ENCODE data around the gene GIMAP8.

Gene GIMAP8

DNA sequence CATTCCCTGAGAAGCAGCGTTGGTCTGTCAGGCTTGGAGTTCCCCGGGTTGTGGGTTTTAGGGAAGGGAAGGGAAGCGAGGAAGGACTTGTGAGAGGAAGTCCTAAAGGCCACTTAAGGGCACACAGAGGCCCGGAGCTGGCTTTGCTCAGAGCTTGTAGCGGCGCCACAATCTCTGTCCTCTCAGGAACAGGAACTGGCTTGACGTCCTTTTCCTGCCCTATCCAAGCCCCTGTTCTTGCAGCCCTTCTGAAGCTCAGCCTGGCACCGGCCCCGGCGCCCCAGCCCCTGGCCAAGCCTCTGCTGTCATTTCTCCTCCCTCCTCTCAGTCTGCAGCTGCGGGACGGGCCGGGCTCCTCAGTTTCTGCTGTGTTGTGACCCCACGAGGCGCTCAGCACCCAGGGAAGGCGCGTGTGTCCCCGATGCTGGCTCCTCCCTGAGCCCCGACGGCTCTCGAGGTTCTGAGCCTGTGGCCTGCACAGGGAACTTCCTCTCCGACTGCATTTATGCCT is at the start of gene GIMAP8:
Gene GIMAP8, plus strand, starts transcription at position 140 of the 511 bp plus-strand sequence. CDS start 16,069 bp downstream, outside the sequence.
- DNase-seq: peak; percentile 83

DNA sequence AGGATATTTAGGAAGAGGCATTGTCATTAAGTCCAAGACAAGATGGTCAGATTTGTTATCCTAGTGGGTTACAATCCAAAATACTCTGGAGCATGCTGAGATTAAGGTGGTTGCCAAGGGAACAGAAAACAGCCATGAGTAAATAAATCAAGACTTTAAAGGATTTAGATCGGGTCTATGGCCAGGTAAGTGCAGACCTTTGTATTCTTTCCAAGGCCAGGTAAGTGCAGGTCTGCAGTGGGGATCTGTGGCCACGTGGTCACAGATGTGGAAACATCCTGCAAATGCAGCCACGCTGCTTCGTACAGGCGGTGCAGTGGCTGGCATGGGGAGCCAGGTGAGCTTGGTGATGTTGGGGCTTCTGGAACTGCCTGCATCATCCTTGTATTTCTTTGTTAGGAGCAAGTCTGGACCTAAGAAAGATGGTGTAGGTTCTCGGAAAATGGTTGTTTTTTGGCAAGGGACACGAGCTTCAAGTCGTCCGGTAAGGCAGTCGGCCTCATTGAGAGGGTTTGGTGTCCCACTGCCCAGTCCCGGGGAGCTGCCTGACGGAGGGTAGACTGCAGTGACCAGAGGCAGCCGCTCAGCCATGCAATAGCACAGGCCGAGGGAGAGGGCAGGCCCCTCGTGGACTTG is 49.5 kb upstream of the GIMAP8 start:
- DNase-seq: no peak

DNA sequence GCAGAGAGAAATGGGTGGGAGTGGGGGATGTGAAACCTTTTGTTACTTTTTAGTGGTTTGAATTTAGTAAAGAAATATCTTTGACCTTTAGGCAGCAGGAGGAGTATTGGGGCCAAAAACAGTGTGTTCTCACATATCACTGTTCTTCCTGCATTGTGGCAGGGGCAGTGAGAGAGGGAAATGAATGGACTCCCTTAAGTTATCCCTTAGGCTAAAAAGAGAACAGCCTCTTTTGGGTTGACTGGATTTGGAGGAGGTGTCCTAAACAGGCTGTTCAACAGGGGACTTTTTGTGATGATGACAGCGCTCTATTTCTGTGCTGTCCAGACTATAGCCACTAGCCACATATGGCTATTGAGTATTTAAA is 49.0 kb upstream of the GIMAP8 start:
- no peak for DNase-seq

DNA sequence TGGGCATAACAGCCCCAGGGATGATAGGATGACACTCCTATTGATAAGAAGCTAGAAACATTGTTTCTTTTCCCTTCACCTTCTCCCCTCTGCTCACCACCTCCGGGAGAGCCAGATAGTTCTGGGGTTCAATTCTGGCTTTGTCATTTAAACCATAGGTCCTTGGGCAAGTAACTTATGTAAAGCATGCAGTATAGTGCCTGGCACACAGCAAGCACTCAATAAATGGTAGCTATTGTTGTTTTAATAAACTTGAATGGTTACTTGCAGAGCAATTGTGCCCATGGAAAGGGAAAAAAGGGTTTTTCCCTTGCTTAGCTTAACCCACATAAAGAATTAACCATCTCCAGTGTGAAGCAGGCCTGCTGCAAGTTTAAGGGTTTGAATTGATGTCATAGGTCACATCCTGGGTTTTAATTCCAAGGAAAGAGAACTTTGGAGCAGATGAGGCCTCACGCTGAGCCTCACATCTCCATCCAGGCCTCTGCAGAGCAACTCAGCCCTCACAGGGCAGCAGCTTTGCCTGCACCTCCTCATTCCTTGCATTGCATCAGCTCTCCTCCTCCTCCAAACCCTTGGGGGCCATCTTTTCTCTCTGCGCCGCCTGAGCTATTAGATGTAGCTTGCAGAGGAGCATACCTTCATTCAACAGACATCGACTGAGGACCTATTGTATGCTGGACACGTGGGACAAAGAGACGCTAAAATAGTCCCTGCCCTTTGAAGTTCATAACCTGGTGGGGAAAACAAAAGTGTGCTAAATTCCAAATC is 48.4 kb upstream of the GIMAP8 start:
- no peak for DNase-seq

DNA sequence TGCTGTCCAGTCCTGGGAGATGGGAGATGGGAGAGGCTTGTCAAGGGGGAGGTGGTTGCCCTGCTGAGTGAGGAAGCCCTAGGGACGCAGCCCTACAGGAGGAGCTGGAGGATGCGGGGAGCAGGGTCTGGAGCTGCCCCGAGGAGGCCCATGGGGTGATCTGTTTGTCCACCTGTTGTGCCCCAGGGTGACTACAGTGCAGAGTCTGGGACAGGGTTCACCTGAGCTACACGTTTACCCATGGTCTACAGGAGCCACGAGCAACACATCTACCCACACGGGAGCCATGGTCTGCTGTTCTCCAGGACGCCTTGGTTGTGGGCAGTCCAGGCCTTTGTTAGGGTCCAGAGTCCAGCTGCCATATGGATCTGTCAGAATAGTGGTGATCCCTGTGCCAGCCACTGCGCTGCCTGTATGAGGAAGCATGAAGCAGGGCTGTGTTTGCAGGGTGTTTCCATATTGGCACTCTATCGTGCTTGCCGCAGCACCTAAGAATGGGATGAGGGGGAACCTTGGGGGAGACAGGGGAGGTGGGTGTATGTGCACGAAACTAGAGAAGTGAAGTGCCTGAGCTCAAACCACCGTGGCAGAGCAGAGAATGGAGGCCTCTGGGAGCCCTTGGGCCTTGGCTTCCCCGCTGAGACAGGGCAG is 47.6 kb upstream of the GIMAP8 start:
- DNase-seq: no peak

DNA sequence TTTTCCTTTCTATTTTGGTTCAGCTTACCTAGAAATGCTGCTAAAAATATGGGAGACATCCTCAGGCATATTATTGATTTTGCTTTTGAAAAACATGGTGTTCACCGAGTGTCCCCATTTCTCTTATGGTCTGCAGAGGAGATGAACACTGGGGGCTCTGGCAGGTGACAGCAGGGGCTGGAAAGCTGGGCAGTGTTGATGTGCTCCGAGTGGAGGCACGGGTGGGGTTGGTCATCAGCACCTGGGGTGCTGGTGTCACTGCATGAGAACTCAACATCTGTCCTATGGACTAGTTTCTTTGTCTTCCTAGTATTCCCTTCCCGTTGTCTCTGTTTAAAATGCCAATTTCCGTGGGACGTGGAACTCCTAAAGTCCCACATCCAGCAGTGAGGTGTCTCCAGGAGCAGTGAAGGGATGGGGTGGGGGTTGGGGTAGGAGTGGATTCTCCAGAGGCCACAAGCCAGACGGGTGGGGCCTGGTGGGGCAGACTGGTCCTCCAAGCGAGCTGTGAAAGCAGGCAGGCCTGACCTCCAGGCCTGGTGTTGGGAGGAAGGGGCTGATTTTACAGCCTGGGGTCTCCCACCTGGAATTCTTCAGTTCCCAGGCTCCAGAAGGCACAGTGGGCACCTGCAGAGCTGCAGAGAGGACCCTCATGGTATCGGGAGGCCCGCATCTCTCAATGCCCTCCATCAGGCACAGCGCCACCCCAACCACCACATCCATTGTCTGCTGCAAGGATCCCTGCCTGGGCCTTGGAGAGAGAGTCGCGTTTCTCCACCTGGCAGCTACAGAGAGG is 46.9 kb upstream of the GIMAP8 start:
- DNase-seq: no peak

DNA sequence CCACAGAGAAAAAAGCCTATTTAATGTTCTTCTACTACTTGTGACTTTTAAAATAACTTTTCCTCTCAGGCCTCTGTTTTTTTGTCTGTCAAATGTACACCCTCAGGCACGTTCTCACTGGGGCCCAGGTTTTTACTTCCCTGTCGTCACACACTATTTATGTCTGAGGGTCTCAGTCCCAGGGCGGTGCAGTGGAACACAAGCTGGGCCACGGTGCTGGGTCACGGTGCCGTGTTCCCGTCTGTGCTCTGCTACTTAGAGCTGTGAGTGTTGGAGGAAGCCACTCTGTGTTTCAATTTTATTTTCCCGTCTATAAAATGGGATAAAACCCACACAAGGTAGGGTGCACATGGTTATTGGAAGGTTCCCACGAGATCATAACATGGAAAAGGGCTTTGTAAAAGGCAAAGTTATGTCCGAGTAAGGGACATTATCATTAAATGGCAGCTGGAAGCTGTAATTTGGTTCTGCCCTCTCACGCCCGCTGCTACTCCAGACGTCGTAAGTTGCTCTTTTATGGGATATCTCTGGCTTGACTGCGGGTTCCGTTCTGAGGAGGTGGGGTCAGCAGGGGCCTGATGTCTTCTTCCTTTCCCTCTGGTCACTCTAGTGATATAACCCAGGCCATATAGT is 46.1 kb upstream of the GIMAP8 start:
- DNase-seq: no peak

DNA sequence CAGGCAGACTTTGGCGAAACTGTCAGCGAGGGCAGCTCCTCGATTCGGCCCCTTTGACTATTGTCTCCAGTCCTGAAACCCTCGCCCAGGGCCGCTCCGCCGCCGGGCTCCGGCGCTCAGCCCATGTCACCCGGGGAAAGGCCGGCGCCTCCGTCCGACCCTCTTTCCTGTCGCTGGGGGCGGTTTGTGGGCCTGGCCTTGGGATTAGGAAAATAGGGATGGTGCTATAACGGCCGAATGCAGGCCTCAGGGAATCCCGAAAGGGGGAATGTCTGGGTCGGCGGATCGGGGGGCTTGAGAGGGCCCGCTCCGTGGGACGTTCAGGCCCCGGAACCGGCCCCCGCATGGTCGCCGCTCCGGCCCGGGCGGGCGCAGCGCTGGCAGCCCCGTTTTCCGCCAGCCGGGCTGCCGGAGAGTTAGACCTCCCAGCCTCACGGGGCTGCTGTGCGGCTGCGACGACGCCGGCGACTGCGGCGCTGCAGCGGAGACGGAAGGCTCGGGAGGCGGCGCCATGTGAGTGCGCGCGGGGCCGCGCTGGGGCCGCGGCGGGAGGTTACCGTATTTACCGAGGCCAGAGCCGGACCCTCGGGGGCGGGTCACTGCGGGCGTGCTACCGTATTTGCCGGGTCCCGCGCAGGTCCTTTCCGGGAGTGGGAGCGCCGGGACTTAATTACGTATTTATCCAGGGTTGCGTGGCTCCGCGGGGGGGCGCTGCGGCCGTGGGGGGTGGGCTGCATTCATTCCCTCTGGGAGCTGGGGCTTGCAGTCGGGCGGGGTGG is 45.4 kb upstream of the GIMAP8 start:
- DNase-seq: peak; percentile 88

DNA sequence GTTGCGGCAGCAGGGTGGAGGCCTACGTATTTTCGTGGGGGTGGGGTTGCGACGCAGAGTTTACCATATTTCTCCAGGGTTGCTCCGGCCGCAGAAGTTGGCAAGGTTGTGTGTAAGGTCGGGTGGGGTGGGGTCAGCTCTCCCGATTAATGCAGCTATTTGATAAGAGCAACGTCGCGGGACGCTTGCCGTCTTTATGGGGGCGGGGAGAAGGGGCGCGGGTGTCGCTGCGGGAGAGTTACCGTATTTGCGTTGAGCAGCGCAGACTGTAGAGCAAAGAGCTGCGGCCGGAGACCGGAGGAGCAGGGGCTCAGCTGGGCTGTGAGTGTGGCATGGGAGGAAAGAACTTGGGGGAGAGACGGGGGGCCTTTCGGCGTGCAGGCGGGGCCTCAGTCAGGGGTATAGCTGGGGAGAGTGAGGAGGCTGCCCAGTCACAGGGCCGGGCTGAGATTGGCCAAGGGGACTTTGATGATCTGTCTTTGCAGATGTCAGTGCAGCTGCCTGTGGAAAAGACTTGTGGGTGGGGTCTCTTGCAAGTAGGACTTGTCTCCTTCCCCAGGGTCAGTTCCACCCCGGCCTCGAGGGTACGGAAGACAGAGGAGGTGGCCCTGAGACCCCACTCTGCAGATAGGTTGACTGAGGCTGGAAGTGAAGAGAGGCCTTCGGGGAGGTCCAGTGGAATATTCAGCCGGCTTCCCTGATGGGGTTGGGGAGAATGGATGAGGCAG is 44.7 kb upstream of the GIMAP8 start:
- peak; percentile 72 for DNase-seq

DNA sequence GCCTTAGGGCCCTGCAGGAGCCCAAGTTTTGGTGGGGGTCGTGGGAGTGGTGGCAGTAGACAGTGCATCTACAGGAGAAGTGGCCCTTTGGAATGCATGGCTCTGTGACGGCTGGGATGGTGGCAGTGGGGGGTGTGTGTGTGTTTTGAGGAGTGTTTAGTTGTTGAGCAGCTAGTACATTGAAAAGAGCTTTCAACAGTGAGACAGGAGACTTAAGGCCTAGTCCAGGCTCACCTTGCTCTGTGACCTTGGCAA is 44.2 kb upstream of the GIMAP8 start:
- DNase-seq: no peak

DNA sequence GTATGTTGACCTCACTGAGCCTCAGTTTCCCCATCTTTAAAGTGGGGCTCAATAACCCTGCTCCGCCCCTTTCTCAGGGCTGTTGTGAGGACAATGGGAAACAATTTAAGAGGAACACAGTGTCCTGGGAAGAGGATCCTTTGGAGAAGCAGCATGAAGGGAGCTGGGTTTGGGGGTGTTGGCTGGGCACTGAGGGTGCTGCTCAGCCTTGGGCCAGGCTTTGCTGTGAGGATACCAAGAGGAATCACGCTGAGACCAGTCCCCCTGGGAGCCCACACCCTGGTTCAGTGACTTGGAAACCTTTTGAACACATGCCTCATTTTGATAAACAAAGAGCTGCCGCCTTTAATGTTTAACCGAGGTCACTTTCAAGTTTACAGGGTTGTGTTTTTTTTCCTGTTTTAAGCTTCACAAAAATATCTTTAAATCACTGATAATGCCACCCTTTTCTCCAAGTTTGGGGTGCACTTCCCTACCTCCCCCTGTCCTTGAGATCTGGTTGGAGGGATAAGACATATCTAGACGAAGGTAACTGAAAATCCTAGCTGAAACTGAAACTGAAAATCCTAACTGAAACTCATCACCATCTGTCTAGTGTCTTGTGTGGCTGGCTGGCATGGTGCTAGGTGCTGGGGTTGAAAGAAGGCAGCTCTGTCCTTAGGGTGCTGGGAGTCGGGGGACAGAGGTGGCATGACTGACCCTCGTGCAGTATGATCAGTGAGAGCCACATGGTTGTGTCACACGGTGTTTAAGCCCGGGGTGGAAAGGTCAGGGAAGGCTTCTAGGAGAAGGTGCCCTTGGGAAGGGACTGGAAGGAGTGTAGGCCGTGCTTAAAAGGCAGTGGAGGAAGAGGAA is 43.6 kb upstream of the GIMAP8 start:
- no peak for DNase-seq

DNA sequence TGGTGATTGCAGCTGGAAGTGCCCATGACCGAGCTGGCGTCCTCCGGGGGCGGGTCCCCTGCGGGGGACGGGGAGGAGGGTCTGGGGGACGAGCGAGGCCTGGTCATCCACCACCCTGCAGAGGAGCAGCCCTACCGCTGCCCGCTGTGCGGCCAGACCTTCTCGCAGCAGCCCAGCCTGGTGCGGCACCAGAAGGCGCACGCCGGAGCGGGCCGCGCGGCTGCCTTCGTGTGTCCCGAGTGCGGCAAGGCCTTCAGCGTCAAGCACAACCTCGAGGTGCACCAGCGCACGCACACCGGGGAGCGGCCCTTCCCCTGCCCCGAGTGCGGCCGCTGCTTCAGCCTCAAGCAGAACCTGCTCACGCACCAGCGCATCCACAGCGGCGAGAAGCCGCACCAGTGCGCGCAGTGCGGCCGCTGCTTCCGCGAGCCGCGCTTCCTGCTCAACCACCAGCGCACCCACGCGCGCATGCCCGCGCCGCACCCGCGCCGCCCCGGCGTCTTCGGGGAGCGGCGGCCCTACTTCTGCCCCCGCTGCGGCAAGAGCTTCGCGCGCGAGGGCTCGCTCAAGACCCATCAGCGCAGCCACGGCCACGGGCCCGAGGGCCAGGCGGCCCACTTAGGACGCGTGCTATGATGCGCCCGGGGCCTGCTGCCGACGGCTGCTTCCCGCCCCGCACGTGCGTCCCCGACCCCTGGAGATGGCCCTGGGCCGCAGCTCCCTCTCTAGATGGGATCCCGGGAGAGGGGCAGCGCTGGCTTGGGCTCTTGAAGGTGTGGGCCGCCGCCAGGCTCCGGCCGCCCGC is 42.6 kb upstream of the GIMAP8 start:
- no peak for DNase-seq

DNA sequence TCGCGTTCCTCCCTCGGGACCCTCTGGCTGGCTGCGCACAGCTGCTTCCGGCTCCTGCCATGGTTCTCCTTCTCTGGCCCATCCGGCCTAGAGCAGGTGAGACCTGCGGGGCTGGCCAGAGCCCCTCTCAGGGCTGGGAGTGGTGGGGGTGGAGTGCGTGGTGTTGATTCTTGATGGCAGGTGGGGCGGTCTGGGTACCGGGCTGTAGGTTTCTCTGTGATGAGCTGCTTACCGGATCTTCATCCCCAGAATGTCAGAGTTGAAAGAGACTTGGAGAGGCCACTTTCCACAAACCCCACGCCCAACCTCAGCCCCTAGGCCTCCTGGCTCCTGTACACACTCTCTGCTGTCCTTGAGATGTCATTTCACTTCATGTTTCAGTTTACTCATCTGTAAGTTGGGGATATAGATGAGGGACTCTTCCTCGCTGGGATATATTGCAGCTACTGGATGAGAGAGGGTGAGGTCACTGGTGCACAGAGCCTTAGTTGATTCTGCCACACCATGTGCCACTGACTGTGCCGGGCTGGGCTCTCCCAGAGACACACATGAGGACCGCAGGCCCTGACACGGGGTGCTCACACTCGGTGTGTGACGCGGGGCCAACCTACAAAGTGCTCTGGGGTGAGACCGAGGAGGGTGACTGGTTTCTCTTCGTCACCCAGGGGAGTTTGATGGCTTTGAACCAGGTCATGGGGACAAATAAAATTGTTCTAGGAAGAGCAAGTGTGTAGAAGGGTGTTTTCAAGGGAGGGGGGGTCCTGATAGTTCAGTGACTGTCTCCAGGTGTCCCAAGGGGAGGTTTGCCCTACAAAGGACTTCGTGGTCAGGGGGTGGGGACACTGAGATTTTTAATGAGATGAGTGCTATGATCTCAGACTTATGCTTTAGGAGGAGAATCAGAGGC is 41.8 kb upstream of the GIMAP8 start:
- no peak for DNase-seq

DNA sequence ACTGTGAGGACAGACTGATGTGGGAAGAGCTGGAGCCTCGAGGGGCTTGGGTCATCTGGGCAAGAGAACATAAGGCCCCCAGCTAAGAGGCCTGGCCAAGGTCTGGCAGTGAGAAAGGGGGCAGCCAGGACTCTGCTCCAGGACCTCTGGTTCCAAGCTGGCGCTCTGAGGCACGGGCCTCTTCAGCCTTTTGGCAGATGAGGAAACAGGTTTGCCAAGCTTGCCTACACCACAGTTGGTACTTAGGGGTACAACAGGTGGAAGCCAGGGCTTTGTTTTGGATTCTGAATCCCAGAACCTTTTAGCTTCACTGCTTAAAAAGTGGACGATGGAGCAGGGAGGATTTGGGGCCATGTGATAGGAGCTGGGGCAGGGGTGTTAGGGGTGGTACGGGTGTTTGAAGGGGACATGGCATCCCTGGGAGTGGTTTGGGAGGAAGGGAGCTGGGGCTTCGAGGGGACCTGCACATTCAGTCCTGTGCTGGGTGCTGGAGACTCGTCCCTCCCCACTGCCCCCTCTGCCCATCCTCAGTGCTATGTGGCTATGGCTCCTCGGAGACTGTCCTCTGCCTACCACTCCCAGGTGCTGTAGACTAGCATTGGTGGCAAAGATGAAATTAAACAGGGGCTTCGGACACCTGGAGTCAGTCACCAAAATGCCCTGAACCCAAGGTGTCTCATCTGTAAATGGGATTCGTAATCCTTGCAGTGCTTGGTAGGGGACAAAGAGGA is 41.0 kb upstream of the GIMAP8 start:
- DNase-seq: no peak

DNA sequence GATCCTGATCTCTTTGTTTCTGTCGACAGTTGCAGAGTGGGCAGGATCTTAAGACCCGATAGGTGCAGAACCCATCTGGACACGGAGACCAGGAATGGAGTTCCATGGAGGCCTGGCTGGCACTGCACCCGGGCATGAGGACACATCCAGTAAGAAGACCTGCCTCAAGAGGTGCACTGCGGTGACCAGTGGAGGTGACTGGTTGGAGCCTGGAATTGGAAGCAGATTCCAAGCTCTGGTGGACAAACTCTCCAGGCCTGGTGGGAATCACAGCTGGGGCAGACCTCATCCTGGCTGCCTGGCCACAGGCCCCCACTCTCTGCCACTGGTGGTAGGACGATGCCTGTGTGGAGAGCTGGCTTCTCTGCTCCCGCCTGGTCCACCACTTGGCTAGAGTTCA is 40.3 kb upstream of the GIMAP8 start:
- no peak for DNase-seq

DNA sequence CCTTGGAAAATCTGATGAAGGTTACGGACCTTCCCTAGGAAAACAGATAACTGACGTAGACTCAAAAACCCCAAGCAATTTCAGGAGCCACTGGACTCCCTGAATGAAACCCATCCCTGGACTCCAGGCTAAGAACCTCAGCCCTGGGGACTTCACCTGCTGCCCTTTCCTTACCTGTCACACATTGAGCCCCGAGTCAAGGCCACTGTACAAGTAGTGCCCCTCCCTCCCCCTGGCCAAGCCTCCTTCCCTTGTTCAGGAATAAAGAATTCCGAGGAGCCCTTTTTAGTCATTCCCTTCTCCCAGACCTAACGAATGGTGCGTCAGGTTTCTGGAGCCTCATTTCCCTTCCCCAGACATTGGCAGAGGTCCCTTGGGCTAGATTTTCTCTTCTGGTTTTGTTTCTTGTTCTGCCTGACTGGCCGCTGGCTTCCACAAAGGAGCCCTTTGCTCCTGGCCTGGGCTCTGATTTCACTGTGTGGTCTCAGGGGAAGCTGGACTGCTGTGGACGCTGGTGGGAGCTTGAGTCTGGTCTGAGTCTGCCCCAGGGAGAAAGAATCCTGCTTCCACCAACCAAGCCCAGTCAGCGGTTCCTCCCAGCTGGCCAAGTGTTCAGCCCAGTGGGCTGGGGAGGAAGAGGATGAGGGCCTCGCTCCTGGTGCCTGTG is 39.6 kb upstream of the GIMAP8 start:
- DNase-seq: no peak

DNA sequence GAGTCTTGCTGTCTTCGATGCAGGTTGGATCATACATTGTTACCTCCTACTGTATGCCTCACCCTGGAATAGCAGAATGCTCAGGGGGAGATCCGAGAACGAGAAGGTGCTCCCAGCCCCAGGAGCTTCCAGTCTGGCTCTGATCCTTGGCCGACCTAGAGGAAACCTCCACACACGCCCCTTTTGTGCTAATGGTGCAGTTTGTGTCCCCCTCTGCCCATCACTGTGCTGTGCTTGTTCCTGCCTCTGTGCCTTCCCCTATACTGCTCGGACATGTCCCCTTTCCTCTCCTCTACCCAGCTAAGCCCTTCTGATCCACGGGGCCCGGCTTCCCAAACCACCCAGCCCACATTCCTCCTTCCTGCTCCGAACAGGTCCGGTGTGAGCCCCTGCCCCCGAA is 38.8 kb upstream of the GIMAP8 start:
- DNase-seq: no peak
